ENCODE results near the gene ZNF90. TPM values are rescaled to one million over a fixed set of nuclear protein-coding genes. Genes with fewer than 3 reads are reported as not detected.

ZNF90 gene
- total and polyA plus RNA-seq, 2 of the 8 experiments (the other 6 are each of a cell fraction or from before 2014, with no cell fraction given) = 41.2 to 114 TPM

- no peak overlapping the region for H3K14ac ChIP-seq (ENCODE audit: insufficient read length)
- no peak overlapping the region for H3K4me3 ChIP-seq (ENCODE audit: extremely low read depth in 1 of 4, insufficient read depth in 2 of 4, low read depth in 3 of 4, low read length in 4 of 4)
- ChIA-PET CTCF (ENCODE audit: partially characterized antibody) (interaction anchor here (2.5 kb wide), 1 partner anchor 154 kb away, joined by 9 read pairs; no protein-coding TSS in a partner anchor), POLR2A (ENCODE audit: partially characterized antibody) (interaction anchor here (0.6 to 2.4 kb wide), 4 partner anchors 15 to 26 kb away, joined by 3 to 19 read pairs (median 3); partner anchors contain the start of gene ZNF486)
- H3K27ac ChIP-seq (ENCODE audit: low read depth, low read length) = no peak overlapping the region
- H2BK15ac ChIP-seq (ENCODE audit: low read length) = no peak overlapping the region
- no peaks in the 10 kb centered on the region for H3K79me1 ChIP-seq (ENCODE audit: low read depth, low read length)
- no peaks in the 10 kb centered on the region for H3K27me3 ChIP-seq (replicated peaks in 1 of 4; ENCODE audit: control insufficient read depth in 3 of 4, extremely low read depth in 1 of 4, insufficient read depth in 3 of 4, low read length in 3 of 4)
- no peak overlapping the region for H3K18ac ChIP-seq (ENCODE audit: extremely low read depth, low read length)
- H4K20me1 ChIP-seq (replicated peaks in 1 of 2; ENCODE audit: control insufficient read depth in 1 of 2, insufficient read depth in 2 of 2, low read length in 2 of 2) = no peaks in the 10 kb centered on the region
- DNase-seq (ENCODE audit: low read depth in 1 of 2, low spot score in 2 of 2) (no peak), FAIRE-seq (no peak)
- H3K9me3 ChIP-seq (ENCODE audit: insufficient read depth in 2 of 2, low read depth in 1 of 2, low read length in 1 of 2) = peaks cover 0 to 8% of the 10 kb centered on the region in 2 experiments; a peak in 1 of 4 replicates
- peak overlapping the region; percentile 65 for H4K91ac ChIP-seq (replicated peaks; ENCODE audit: insufficient read length, low read length)
- no peak overlapping the region for H3K4me2 ChIP-seq (ENCODE audit: insufficient read depth in 1 of 2, low read depth in 2 of 2, low read length in 2 of 2)
- 0 out of 2 replicates have a peak overlapping the region, but pooled peaks have one; percentile 3 for H2BK20ac ChIP-seq (ENCODE audit: low read length)
- 92% methylated on average over 11 of the region's 12 CpGs; no CpG with 5 or more reads in 1 of the 2 experiments for WGBS, 2 experiments (ENCODE audit: extremely low coverage in 1 of 2, insufficient coverage in 1 of 2, insufficient read length in 1 of 2, insufficient replicate concordance in 2 of 2, low coverage in 1 of 2, low lambda C conversion rate in 2 of 2, missing lambda C conversion rate in 1 of 2)
- H2BK5ac ChIP-seq (ENCODE audit: low read depth, low read length) = no peak overlapping the region
- peak overlapping the region; percentile 28; the same call in 1 of the 2 replicates for H2AFZ ChIP-seq (ENCODE audit: low read length)
- H3K4me1 ChIP-seq (replicated peaks in 1 of 4; ENCODE audit: control insufficient read depth in 3 of 4, insufficient read depth in 4 of 4, low read length in 3 of 4) = no peaks in the 10 kb centered on the region
- H2AK5ac ChIP-seq (ENCODE audit: low read depth, low read length) = no peak overlapping the region
- no peak overlapping the region for H3K56ac ChIP-seq (replicated peaks; ENCODE audit: insufficient read length, low read depth, low read length)
- no peaks in the 10 kb centered on the region for H3K36me3 ChIP-seq (ENCODE audit: control insufficient read depth in 2 of 4, insufficient read depth in 4 of 4, low read length in 3 of 4)
- peak overlapping the region; percentile 1; the same call in 1 of the 2 replicates for H2BK12ac ChIP-seq (ENCODE audit: low read depth, low read length)
- H3K9ac ChIP-seq (replicated peaks in 1 of 4; ENCODE audit: extremely low read depth in 1 of 4, low read depth in 3 of 4, low read length in 3 of 4) = no peak overlapping the region
- H3K4ac ChIP-seq (replicated peaks; ENCODE audit: insufficient read length, low read depth, low read length) = no peak overlapping the region
- no peaks in the 10 kb centered on the region for H3K23me2 ChIP-seq (ENCODE audit: low read depth, low read length)
- H3K23ac ChIP-seq (ENCODE audit: insufficient read length) = no peak overlapping the region
- H4K8ac ChIP-seq (ENCODE audit: extremely low read depth, insufficient read depth, low read length) = no peak overlapping the region; the same call in 1 of the 2 replicates
- H3K79me2 ChIP-seq (ENCODE audit: control insufficient read depth in 1 of 2, insufficient read depth in 2 of 2, low read length in 2 of 2) = no peaks in the 10 kb centered on the region
- H4K5ac ChIP-seq (ENCODE audit: insufficient read length, low read depth, low read length) = no peak overlapping the region
- H2BK120ac ChIP-seq (replicated peaks; ENCODE audit: low read depth, low read length) = no peak overlapping the region
- no peak for TF ChIP-seq HDAC2 (IDR thresholded peaks at IDR 0.05; ENCODE audit: borderline replicate concordance in 1 of 2, low read depth in 2 of 2, low read length in 2 of 2)
- TF ChIP-seq TAF7 (optimal IDR thresholded peaks at IDR 0.05; ENCODE audit: borderline replicate concordance, low read depth, low read length) = no peak
- TF ChIP-seq CTCF (IDR thresholded peaks at IDR 0.05; ENCODE audit: control extremely low read depth in 1 of 3, insufficient read depth in 1 of 3, low read depth in 1 of 3, low read length in 3 of 3) = no peak
- no peak for TF ChIP-seq EZH2 (IDR thresholded peaks at IDR 0.05; ENCODE audit: low read depth, low read length, severe bottlenecking)
- no peak for TF ChIP-seq PHF8 (conservative IDR thresholded peaks at IDR 0.05; ENCODE audit: low read depth, low read length)
These were observed 73.9 kb downstream of the ZNF90 start for GRCh38 chr19:20151617-20152145.
